ENCODE measurements around the gene MED27.

- no peak for TF ChIP-seq CTCF (IDR thresholded peaks at IDR 0.05)
- TF ChIP-seq POLR2AphosphoS5 (IDR thresholded peaks at IDR 0.05; ENCODE audit: low read depth, low read length), result no peak
- no peak for TF ChIP-seq REST (IDR thresholded peaks at IDR 0.05; ENCODE audit: insufficient read depth in 1 of 2, low read depth in 2 of 2, low read length in 1 of 2)
- no peak for TF ChIP-seq TCF7L2 (IDR thresholded peaks at IDR 0.05; ENCODE audit: low read depth, low read length)
These were observed 29.1 kb upstream of the MED27 start for GRCh38 chr9:132108728-132109127.

All from Panc1 (cell line).